Activated T-cell treated with anti-CD3 and anti-CD28 coated beads for 48 hours (primary cell): ENCODE data around the gene CD180.
"Not testable (repeated sequence)": the region's sequence is repeated elsewhere in the genome, so short reads cannot be mapped to it uniquely, and the experiment has no call there.

Experiments
- DNase-seq: peaks from one replicate; pipeline ENCODE4 v3.0.0-alpha.2; 2020; ENCODE audit warnings: low read depth

CD180 gene

DNA sequence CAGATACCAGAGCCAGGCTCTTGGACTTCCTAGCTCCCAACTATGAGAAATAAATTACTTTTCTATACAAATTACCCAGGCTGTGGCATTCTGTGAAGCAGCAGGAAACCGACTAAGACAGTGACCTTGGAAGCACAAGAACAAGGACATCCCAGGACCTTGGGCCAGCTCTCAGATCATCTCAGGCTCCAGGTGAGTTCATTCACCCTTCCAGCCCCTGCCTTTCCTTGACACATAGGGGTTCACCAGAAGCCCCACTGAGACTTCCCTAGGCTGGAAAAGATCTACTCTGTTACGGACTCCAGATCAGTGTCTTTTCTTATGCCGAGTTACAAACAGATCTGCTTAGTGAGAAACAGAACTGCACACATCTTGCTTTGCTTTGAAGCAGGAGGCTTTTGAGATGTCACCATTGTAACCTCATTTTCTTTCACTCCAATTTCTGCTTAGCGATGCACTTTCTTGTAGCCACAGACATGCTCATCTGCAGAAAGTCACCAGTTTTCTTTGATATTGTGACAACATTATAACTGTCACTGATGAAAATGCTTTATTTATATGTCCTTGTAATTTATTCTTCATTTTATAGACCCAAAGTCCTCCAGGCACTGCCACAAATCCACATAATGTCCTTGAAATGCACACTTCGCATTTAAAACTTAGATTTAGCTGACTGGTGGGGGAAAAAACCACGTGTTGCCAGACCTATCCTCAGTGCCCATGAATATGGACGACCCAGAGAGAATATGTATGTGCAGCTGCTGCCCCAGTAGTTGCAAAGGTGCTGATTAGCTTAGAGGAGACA is 8.1 kb downstream of the CD180 start:
- DNase-seq: no peak

DNA sequence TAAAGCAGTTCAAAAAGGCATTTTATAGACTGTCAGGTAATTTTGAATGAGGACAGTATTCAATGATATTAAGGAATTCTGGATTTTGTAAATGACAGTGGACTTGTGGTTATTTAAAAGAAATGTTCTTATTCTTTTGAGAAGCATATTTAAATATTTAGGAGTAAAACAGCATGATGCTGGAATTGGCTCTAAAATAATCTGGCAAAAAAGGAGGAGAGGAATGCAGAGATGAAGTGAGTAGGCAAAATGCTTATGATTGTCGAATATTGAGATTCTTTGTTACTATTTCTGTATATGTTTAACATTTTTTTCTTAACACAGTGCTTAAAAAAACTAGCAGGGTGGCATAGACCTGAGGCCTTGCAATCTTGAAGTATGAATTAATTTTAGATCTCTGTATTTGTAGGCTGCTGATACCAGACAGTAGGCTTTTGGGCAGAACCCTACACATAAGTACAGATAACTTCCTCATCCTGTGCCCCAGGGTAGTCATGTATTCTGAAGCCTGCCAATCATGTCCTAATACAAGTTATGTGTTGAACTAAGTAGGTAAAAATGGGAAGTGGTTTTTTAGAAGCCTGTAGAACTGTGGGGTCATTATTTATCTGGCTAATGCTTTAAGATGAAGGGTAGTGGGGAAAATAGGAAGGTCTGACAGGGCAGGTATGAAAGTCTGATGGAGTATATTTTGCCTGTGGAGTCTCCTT is 9.4 kb downstream of the CD180 start:
- no peak for DNase-seq

DNA sequence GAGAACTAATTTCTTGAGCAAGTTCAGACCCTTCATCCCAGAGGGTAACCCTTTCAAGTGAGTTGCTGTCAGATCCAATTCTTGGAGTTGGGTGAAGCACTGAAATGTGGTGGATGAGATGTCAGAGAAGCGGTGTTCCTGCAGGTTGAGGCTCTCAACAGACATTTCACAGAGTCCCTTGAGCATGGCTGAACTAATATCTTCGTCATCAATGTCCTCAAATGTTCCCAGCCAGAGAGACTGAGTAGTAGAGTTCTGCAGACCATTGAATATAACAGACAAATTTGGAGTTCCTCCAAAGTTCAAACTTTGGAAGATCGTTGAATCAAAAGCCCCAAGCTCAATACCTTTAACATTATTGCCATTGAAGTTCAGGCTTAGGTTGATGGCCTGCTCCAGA is 12.7 kb downstream of the CD180 start:
- no peak for DNase-seq

DNA sequence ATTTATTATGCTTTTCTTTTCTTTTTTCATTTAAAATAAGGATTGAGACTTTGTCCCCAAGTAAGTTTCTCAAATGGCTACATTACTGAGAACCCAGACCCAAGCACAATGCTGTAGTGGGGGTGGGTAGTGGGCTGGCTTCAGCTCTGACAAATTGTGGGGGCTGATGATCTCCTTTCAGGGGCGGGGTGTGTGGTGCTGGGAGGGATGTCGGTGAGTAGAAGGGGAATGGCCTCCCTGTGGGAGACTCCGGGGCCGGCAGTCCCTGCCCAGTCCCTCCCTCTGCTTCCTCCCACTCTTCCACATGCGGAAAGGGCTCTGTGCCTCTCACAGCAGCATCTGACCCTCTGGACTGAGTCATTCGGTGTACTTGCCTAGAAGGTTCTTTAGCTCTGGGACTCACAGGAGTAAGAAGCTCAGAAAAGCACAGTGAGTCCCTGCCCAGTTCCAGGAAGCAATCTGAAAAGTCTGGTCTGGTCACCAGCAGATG is 14.3 kb downstream of the CD180 start:
- DNase-seq: no peak

DNA sequence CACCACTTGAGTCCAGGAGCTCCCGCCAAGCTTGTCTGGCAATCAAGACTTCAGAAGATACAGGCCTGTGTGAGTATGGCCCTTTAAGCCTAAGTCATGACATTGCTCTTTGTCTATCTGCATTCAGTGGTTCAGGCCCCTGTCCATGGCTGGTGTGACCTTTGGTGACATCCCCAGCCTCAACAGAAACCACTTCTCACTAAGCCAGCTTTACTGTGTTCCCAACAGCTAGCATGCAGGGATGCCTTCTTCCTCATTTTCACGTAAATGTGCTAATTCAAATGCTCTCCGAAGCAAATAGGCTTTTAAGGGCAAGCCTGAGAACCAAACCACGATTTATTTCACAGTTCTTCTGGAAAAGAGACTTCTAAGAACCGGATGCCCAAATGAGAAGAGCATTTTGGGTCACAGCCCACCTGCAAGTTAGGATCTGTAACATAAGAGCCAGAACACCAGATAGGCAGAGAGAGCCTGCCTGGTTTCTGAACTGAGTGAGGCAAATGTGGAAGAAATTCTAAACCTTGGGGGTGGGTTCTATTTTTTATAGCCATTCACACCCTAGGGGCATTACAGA is 14.9 kb downstream of the CD180 start:
- no peak for DNase-seq

DNA sequence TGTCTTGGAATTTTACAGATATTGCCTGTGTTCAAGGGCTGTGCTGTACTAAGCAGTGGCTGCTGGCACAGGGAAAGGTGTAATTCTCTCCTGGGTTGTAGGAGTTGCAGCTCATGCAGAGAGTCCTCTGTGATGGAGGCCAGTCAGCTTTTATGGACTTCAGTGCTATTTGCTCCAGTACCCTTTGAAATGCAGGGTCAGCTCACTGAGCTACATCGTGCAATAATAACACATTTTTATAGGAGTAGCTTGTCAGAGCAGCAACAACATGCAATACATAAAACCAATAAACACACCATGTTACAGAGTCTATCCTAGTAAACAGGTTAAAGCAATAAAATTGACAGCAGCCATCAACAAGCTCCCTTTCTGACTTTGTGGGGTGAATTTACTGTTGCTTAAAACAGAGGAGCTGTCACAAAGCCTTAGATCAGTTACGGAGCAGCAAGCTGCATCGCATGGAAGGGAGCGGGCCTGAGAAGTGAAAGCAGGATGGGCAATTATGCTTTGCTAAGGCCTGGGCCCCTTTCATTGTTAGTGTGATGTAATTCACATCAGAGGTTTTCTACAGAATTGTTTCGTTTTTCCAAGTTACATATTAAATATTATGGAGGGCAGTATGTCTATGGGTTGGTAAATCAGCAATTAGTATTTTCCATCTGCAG is 16.8 kb downstream of the CD180 start:
- no peak for DNase-seq

DNA sequence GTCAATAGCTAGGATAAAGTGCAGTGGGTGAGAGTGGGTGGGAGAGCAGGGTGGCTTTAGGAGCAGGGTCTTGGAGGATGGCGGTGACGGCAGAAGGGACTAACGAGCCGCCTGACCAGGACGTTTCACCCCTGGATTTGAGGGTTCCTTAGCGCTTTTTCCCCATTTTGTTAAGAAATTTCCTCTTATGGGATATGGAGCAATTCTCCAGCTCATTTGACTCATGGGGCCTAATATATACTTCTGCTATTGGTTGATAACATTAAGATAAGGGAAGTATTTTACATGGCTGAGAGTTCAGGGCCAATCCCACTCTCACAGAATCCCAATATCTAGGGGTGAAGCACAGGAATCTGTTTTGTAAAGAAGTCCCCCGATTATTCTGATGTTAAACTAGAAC is 17.6 kb downstream of the CD180 start:
- no peak for DNase-seq

DNA sequence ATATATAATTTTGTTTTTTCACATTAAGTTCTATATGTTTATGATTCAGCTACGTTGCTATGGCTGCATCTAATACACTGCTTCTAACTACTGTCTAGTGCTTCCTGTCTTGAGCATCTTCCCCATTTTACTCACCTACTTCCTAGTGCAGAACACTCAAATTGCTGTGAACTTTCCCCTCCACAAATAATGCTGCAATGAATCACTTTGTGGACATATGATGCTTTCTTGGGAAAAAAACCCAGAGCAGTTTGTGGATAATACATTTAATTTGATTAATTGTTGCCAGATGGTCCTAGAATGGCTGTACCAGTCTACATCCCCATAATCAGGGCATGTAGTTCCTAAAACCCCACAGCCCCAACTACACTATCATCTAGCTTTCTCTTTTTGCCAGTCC is 18.5 kb downstream of the CD180 start:
- DNase-seq: no peak

DNA sequence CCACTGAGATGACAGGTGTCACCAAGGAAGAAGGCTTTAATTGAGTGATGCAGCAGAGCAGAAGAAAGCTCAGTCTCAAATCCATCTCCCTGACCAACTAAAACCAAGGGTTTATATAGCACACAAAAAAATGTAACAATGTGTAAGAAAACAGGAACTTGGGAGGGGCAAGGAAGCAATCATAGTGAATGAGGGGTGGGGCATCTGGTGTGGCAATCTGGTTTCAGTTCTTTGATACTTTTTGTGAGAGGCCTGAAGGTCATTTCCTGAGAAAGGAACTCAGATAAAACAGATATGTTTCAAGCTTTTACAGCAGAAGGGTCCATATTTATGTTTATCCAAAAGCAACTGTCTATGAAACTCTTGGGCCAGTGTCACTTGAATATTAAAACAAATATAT is 19.7 kb downstream of the CD180 start:
- no peak for DNase-seq

DNA sequence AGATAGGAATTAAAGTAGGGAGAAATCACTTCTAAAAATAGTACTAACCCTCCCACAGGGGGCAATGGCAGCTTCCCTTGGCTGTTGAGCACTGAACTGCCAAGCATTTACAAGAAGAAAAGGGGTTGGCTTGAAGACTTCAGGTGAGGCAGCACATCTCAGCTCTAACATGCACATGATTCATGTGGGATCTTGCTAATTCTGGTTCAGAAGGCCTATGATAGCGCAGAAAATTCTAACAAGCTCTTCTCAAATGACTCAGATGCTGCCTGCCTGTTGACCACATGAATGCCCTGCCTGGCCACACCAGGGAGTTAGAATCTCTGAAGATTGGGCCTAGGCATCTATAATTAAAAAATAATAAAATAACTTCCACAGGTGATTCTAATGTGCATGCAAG is 22.6 kb downstream of the CD180 start:
- DNase-seq: no peak

DNA sequence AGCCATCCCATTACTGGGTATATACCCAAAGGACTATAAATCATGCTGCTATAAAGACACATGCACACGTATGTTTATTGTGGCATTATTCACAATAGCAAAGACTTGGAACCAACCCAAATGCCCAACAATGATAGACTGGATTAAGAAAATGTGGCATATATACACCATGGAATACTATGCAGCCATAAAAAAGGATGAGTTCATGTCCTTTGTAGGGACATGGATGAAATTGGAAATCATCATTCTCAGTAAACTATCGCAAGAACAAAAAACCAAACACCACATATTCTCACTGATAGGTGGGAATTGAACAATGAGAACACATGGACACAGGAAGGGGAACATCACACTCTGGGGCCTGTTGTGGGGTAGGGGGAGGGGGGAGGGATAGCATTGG is 23.2 kb downstream of the CD180 start:
- not testable (repeated sequence) for DNase-seq

DNA sequence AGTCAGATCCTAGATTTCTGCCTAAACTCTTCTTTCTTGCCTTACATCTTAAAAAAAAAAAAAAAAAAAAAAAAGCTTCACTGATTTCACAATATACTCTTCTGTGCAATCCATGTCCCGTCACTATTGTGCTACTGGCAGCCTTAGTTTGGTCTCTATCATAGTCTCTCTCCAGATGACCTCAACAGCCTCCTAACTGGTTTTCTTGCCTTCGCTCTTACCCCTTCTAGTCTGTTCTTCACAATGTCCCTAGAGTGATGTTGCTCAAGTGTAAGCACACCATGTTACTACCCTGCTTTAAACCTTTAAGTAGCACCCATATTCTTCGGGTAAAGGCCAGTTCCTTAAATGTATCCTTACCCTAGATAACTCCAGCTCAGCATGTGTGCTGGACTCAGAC is 25.8 kb downstream of the CD180 start:
- DNase-seq: no peak

DNA sequence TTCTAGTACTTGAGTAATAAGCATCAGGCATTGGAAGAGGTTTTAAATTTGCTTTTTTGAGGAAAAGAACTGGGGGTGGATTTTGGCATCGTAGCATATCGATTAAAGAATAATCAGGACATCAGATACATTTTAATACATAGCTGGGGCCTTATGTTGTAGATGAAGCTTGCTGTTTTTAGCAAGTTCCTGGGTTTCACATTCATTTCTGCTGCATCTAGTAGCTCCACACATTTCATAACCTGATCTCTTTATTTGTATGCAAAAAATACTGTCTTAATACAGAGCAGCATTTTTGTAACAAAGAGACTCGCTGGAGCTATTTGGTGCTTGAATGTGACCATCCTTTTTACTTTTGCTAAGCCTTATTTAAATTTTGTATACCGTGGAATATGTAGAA is 28.5 kb downstream of the CD180 start:
- no peak for DNase-seq

DNA sequence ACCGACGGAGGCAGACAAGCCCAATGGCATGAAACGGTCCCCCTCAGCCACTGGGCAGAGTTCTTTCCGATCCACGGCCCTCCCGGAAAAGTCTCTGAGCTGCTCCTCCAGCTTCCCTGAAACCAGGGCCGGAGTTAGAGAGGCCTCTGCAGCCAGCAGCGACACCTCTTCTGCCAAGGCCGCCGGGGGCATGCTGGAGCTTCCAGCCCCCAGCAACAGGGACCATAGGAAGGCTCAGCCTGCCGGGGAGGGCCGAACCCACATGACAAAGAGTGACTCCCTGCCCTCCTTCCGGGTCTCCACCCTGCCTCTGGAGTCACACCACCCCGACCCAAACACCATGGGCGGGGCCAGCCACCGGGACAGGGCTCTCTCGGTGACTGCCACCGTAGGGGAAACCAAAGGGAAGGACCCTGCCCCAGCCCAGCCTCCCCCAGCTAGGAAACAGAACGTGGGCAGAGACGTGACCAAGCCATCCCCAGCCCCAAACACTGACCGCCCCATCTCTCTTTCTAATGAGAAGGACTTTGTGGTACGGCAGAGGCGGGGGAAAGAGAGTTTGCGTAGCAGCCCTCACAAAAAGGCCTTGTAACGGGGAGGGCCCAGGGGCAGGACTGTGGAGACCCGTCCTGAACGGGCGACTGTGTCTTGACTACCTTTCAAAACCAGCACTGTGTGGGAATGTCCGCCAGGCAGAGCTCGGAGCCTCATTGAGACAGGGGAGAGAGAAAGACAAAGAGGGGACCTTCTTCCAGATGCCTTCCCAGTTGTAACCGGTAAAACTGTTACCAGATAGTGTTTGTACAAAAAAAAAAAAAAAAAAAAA is 29.9 kb downstream of the CD180 start:
- peak; percentile 70 for DNase-seq

DNA sequence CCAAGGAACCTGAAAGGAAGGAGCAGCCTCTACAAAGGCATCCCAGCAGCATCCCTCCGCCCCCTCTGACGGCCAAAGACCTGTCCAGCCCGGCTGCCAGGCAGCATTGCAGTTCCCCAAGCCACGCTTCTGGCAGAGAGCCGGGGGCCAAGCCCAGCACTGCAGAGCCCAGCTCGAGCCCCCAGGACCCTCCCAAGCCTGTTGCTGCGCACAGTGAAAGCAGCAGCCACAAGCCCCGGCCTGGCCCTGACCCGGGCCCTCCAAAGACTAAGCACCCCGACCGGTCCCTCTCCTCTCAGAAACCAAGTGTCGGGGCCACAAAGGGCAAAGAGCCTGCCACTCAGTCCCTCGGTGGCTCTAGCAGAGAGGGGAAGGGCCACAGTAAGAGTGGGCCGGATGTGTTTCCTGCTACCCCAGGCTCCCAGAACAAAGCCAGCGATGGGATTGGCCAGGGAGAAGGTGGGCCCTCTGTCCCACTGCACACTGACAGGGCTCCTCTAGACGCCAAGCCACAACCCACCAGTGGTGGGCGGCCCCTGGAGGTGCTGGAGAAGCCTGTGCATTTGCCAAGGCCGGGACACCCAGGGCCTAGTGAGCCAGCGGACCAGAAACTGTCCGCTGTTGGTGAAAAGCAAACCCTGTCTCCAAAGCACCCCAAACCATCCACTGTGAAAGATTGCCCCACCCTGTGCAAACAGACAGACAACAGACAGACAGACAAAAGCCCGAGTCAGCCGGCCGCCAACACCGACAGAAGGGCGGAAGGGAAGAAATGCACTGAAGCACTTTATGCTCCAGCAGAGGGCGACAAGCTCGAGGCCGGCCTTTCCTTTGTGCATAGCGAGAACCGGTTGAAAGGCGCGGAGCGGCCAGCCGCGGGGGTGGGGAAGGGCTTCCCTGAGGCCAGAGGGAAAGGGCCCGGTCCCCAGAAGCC is 30.8 kb downstream of the CD180 start:
- DNase-seq: peak; percentile 76

DNA sequence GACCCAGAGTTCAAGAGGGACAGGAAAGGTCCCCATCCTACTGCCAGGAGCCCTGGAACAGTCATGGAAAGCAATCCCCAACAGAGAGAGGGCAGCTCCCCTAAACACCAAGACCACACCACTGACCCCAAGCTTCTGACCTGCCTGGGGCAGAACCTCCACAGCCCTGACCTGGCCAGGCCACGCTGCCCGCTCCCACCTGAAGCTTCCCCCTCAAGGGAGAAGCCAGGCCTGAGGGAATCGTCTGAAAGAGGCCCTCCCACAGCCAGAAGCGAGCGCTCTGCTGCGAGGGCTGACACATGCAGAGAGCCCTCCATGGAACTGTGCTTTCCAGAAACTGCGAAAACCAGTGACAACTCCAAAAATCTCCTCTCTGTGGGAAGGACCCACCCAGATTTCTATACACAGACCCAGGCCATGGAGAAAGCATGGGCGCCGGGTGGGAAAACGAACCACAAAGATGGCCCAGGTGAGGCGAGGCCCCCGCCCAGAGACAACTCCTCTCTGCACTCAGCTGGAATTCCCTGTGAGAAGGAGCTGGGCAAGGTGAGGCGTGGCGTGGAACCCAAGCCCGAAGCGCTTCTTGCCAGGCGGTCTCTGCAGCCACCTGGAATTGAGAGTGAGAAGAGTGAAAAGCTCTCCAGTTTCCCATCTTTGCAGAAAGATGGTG is 31.6 kb downstream of the CD180 start:
- no peak for DNase-seq

DNA sequence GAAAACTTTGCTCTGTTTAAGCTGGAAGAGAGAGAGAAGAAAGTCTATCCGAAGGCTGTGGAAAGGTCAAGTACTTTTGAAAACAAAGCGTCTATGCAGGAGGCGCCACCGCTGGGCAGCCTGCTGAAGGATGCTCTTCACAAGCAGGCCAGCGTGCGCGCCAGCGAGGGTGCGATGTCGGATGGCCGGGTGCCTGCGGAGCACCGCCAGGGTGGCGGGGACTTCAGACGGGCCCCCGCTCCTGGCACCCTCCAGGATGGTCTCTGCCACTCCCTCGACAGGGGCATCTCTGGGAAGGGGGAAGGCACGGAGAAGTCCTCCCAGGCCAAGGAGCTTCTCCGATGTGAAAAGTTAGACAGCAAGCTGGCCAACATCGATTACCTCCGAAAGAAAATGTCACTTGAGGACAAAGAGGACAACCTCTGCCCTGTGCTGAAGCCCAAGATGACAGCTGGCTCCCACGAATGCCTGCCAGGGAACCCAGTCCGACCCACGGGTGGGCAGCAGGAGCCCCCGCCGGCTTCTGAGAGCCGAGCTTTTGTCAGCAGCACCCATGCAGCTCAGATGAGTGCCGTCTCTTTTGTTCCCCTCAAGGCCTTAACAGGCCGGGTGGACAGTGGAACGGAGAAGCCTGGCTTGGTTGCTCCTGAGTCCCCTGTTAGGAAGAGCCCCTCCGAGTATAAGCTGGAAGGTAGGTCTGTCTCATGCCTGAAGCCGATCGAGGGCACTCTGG is 32.6 kb downstream of the CD180 start:
- DNase-seq: no peak

DNA sequence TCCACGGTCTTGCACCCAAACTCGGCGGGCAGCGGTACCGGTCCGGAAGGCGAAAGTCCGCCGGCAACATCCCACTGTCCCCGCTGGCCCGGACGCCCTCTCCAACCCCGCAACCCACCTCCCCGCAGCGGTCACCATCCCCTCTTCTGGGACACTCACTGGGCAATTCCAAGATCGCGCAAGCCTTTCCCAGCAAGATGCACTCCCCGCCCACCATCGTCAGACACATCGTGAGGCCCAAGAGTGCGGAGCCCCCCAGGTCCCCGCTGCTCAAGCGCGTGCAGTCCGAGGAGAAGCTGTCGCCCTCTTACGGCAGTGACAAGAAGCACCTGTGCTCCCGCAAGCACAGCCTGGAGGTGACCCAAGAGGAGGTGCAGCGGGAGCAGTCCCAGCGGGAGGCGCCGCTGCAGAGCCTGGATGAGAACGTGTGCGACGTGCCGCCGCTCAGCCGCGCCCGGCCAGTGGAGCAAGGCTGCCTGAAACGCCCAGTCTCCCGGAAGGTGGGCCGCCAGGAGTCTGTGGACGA is 33.3 kb downstream of the CD180 start:
- no peak for DNase-seq

DNA sequence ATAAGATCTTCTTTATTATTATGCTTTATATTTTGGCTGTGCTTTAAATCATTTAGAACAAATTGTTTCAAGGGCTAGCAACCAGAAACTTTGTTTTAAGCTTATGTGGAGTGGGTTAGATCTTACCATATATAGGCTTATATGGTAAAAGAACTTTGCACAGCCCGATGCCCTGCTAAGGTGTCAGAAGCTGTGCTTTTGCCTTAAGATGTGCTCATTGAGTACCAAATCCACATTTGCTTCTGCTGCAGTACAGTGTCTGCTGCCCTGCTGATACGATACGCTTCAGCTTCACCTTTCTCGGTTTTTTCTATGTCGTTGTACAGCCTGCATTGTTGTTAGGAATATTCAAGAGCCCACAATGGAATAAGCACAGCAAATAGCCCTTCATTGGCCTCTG is 34.8 kb downstream of the CD180 start:
- DNase-seq: no peak
